MM.1S (cell line): ENCODE results near the gene GPHN.

Experiments used
- DNase-seq: peaks from one replicate; pipeline ENCODE4 v3.0.0-alpha.2; 2015
- H2AFZ ChIP-seq: fragments of 300-600 bp; sonication (generic); 2 replicates; pipeline ENCODE4 v1.6.0; 2016; ENCODE audit warnings: antibody characterized with exemption, low read length
- H3F3A ChIP-seq: fragments of 300-600 bp; sonication (generic); 2 replicates; pipeline ENCODE4 v1.6.1; 2016; ENCODE audit warnings: mild to moderate bottlenecking, antibody characterized with exemption, low read length, moderate library complexity, mixed read lengths; ENCODE audit not compliant: insufficient read depth
- H3K27ac ChIP-seq: fragments of 300-600 bp; sonication (generic); 2 replicates; pipeline ENCODE4 v1.5.1; 2016; ENCODE audit warnings: mild to moderate bottlenecking, low read length
- H3K27me3 ChIP-seq: fragments of 300-600 bp; sonication (generic); replicated peaks from 2 replicates; pipeline ENCODE4 v1.6.0; 2016; ENCODE audit warnings: low read length; ENCODE audit not compliant: insufficient read depth
- H3K36me3 ChIP-seq: fragments of 300-600 bp; sonication (generic); replicated peaks from 2 replicates; pipeline ENCODE4 v1.6.1; 2016; ENCODE audit warnings: mild to moderate bottlenecking, low read length, mixed read lengths; ENCODE audit not compliant: insufficient read depth
- H3K4me1 ChIP-seq: fragments of 300-600 bp; sonication (generic); 2 replicates; pipeline ENCODE4 v1.6.1; 2016; ENCODE audit warnings: low read length, mixed read lengths
- H3K4me2 ChIP-seq: fragments of 300-600 bp; sonication (generic); 2 replicates; pipeline ENCODE4 v1.6.0; 2016; ENCODE audit warnings: low read depth, low read length
- H3K4me3 ChIP-seq: fragments of 300-600 bp; sonication (generic); 2 replicates; pipeline ENCODE4 v1.5.1; 2016; ENCODE audit warnings: low read length, mixed read lengths
- H3K79me2 ChIP-seq: fragments of 300-600 bp; sonication (generic); 2 replicates; pipeline ENCODE4 v1.6.1; 2016; ENCODE audit warnings: mixed run types, low read length, mixed read lengths
- H3K9ac ChIP-seq: fragments of 300-600 bp; sonication (generic); 2 replicates; pipeline ENCODE4 v1.6.1; 2016; ENCODE audit warnings: low read length, mixed read lengths
- H3K9me2 ChIP-seq: fragments of 300-600 bp; sonication (generic); replicated peaks from 2 replicates; pipeline ENCODE4 v1.6.1; 2016; ENCODE audit warnings: mild to moderate bottlenecking, low read length, mixed read lengths; ENCODE audit not compliant: insufficient read depth
- H3K9me3 ChIP-seq: fragments of 300-600 bp; sonication (generic); replicated peaks from 2 replicates; pipeline ENCODE4 v1.6.1; 2016; ENCODE audit warnings: mild to moderate bottlenecking, low read length, mixed read lengths; ENCODE audit not compliant: insufficient read depth
- H4K20me1 ChIP-seq: fragments of 300-600 bp; sonication (generic); 2 replicates; pipeline ENCODE4 v1.6.1; 2016; ENCODE audit warnings: mild to moderate bottlenecking, low read length, moderate library complexity, mixed read lengths; ENCODE audit not compliant: insufficient read depth
- CTCF ChIP-seq: fragments of 300-600 bp; sonication (generic); IDR thresholded peaks from 2 replicates; pipeline ENCODE4 v1.5.1; 2016; ENCODE audit warnings: antibody characterized with exemption, low read length, mixed read lengths
- EZH2 ChIP-seq: fragments of 300-600 bp; sonication (generic); optimal IDR thresholded peaks from 2 replicates; pipeline ENCODE3; 2017; ENCODE audit warnings: low read depth, mild to moderate bottlenecking, antibody characterized with exemption, low read length, mixed read lengths
- EZH2phosphoT487 ChIP-seq: fragments of 300-600 bp; sonication (generic); IDR thresholded peaks from 2 replicates; pipeline ENCODE4 v1.6.1; 2018; ENCODE audit warnings: antibody characterized with exemption, low read length

GPHN gene

GRCh38 chr14:66884149-66884548 lies 376.2 kb downstream of the GPHN start:
- Histone ChIP-seq H3K27me3 (no peaks in the 10 kb centered on the region), H3K4me3 (no peak overlapping the region), H3K4me2 (no peak overlapping the region), H3K36me3 (no peaks in the 10 kb centered on the region), H4K20me1 (no peaks in the 10 kb centered on the region), H3K9me2 (no peaks in the 10 kb centered on the region), H3F3A (no peaks in the 10 kb centered on the region), H3K27ac (no peak overlapping the region), H3K4me1 (no peaks in the 10 kb centered on the region), H3K79me2 (no peaks in the 10 kb centered on the region), H3K9me3 (no peaks in the 10 kb centered on the region), H2AFZ (no peak overlapping the region), H3K9ac (no peak overlapping the region)
- TF ChIP-seq EZH2phosphoT487 (no peak), CTCF (no peak), EZH2 (no peak)
- no peak for DNase-seq

- Histone ChIP-seq H3K9me2 (no peaks in the 10 kb centered on the region), H3K27me3 (no peaks in the 10 kb centered on the region), H4K20me1 (no peaks in the 10 kb centered on the region), H3K4me3 (no peak overlapping the region), H3K9ac (no peak overlapping the region), H3K79me2 (no peaks in the 10 kb centered on the region), H3K36me3 (no peaks in the 10 kb centered on the region), H3K27ac (no peak overlapping the region), H3K4me2 (no peak overlapping the region), H3F3A (no peaks in the 10 kb centered on the region), H3K4me1 (no peaks in the 10 kb centered on the region), H2AFZ (no peak overlapping the region), H3K9me3 (no peaks in the 10 kb centered on the region)
- TF ChIP-seq EZH2phosphoT487 (no peak), CTCF (no peak), EZH2 (no peak)
- no peak for DNase-seq
Observed at GRCh38 chr14:66900719-66901118, 392.8 kb downstream of the GPHN start.

GRCh38 chr14:66910311-66910840 lies 402.4 kb downstream of the GPHN start:
- no peak overlapping the region for H2AFZ ChIP-seq
- H3K27me3 ChIP-seq: no peaks in the 10 kb centered on the region
- no peaks in the 10 kb centered on the region for H3K9me2 ChIP-seq
- no peaks in the 10 kb centered on the region for H3K9me3 ChIP-seq
- no peak overlapping the region for H3K4me2 ChIP-seq
- TF ChIP-seq EZH2 (no peak), CTCF (no peak), EZH2phosphoT487 (no peak)
- no peaks in the 10 kb centered on the region for H3K36me3 ChIP-seq
- H3K4me1 ChIP-seq: no peaks in the 10 kb centered on the region
- H3K79me2 ChIP-seq: no peaks in the 10 kb centered on the region
- H3K9ac ChIP-seq: no peak overlapping the region
- no peak overlapping the region for H3K4me3 ChIP-seq
- H4K20me1 ChIP-seq: no peaks in the 10 kb centered on the region
- no peak overlapping the region for H3K27ac ChIP-seq
- no peak for DNase-seq
- H3F3A ChIP-seq: no peaks in the 10 kb centered on the region
